GM21515 (cell line): Measurements from ENCODE around the gene PBX1.

Experiments used
- ATAC-seq: cut with Tn5 transposase; IDR thresholded peaks from one replicate; pipeline ENCODE4 v1.9.1; 2021; ENCODE audit not compliant: unreplicated experiment

The PBX1 gene

DNA sequence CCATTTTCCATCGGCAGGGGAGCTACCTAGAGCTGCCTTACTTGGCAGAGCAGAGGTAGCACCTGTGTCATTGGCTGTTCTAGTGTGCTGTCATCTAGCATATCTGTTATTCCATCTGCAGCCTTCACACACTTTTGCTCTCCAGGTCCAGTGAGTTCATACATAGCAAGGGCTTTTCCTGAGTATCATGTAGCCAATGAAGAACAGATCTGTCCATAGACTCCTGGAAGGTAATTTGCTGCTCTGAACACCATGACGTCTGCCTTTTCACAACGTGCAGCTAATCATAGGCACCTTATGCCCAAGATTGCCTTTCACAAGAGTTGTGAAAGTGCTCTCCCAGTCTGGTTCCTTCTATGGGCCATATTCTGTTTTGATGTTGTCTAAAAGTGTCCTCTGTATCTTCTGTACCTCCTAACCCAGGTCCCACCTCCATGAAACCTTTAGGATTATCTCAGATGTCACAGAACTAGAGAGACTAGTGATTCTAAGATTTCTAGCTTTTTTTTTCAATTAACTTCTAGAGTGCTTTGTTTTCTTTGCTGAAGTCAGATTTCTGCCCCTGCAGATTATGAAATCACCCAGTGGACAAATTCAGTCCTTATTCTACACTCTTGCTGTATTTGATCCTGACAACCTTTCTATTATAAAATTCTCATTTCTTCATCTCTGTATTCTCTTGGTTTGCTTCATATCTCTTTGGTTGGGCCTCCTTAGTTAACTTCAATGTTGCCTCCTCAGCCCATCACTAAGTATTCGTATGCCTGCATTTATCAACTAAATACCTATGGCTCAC is 134.8 kb downstream of the PBX1 start:
- no peak for ATAC-seq

- no peak for ATAC-seq
Observed at GRCh38 chr1:164694505-164694904, 135.5 kb downstream of the PBX1 start.

DNA sequence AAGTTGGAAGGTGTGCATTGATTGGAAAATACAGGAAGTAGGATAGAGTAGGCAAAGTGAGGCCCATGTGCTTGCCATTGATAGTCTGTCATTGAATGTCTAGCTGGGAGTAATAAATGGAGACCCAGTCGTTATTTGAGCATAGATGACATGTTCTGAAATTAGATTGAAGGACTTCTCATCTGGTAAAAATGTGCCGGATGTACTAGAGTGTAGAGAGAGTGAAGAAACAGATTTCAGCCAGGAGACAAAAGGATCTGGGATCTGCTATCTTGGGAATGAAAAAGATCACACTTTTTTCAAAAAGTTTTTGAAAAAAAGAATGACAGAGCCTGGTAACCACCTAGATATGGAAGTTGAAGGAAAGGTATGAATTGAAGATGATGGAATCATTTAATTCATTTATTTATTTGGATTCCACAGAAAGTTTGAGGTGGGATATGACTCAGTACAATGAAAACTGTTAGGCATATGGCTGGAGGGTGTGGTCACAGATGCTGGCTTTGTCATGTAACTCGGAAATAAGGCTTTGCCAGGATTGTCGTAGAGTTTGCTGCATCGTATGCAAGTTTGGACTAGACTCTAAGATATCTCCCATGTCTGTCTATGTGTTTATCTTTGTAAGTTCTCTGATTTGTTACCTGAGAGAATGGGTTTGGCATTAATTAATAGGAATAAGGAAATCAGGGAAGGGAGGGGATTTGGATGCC is 137.1 kb downstream of the PBX1 start:
- ATAC-seq, result no peak

GRCh38 chr1:164699815-164700491 is 141.0 kb downstream of the PBX1 start:
- no peak for ATAC-seq

- ATAC-seq, result no peak
Observed at GRCh38 chr1:164700683-164701082, 141.7 kb downstream of the PBX1 start.

- no peak for ATAC-seq
Observed at GRCh38 chr1:164701189-164701761, 142.3 kb downstream of the PBX1 start.

GRCh38 chr1:164702216-164702615 is 143.2 kb downstream of the PBX1 start:
- no peak for ATAC-seq

GRCh38 chr1:164702664-164703063 is 143.7 kb downstream of the PBX1 start:
- ATAC-seq, result no peak

DNA sequence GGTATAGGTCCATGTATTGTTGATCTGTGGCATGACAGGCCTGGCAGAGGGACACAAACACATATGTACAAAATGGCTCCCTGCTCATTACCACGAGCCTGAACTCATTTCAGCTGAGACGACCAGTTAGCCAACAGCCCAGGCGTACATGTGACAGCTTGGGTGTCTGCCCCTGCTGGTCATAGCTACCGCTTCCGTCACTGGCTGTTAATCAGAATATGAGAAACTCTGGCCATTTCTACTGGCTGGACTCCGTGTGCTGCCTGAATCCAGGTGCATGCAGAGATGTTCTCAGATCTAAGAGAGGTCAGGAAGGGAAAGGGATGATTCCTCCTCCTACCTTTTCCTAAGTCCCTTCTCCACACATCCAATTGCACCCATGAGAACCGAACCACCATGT is 144.5 kb downstream of the PBX1 start:
- ATAC-seq, result no peak

GRCh38 chr1:164703960-164704411 is 145.0 kb downstream of the PBX1 start:
- ATAC-seq, result no peak

DNA sequence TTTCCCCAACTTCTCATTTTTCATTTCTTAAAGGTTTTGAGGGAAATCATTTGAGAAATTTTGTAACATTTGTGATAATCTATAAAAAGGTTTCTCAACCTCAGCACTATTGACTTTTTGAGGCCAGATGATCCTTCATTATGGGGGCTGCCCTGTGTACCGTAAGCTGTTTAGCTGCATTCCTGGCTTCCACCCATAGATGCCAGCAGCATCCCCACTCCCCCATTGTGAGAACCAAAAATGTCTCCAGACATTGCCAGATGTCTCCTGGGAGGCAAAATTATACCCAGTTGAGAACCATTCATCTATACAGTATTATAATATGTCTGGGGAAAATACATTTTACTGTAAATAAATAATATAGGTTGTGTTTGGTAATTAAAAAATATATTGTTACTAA is 146.0 kb downstream of the PBX1 start:
- ATAC-seq, result no peak

- ATAC-seq, result no peak
Observed at GRCh38 chr1:164706606-164706987, 147.6 kb downstream of the PBX1 start.

GRCh38 chr1:164707868-164708331 is 148.9 kb downstream of the PBX1 start:
- ATAC-seq, result no peak

DNA sequence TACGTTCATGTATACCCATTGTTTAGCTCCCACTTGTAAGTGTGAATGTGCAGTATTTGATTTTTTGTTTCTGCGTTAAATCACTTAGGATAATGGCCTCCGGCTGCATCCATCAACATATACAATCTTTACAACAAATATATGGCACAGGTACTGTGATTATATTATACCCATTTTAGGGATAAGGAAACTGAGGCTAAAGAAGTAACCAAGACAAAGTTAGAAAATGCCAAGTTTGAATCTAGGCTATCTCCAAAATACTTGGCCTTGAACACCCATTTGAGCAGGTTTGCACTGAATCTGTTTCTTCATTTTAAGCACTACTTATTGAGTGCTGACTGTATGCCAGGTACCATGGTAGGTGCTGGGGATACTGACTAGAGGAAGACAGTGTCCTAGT is 149.6 kb downstream of the PBX1 start:
- no peak for ATAC-seq

- no peak for ATAC-seq
Observed at GRCh38 chr1:164709126-164709525, 150.1 kb downstream of the PBX1 start.

DNA sequence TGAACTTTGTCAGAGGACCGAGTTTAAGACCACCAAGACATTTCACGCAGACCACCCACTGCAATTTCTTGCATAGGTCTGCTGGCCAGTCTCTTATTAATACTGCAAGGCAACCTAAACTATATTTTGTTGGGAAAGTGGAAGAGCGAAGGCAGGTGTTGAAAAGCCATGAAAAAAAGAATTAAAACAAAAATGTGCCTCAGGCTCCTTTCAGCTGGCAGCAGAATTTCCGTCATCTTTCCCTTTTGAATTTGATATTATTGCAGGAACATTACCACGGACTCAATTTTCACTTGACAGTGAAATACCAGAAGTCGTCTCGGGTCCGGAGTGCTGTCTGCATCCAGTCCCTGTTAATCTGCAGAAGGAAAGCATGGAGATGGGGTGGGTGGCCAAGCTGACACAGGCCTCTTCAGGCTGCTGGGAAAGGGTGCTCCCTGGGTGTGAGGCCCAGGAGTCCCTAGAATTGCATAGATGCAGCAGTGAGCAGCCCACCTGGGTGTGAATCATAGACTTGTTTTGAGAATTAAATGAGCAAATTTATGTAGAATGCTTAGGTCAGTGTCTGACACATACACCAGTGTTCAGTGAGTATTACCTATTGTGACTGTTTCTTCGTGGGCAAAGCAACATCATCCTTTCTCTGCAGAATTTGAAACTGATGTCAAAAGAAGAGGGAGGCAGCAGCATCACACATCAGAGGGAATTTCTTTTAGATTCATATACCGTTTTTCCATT is 150.7 kb downstream of the PBX1 start:
- ATAC-seq, result no peak

DNA sequence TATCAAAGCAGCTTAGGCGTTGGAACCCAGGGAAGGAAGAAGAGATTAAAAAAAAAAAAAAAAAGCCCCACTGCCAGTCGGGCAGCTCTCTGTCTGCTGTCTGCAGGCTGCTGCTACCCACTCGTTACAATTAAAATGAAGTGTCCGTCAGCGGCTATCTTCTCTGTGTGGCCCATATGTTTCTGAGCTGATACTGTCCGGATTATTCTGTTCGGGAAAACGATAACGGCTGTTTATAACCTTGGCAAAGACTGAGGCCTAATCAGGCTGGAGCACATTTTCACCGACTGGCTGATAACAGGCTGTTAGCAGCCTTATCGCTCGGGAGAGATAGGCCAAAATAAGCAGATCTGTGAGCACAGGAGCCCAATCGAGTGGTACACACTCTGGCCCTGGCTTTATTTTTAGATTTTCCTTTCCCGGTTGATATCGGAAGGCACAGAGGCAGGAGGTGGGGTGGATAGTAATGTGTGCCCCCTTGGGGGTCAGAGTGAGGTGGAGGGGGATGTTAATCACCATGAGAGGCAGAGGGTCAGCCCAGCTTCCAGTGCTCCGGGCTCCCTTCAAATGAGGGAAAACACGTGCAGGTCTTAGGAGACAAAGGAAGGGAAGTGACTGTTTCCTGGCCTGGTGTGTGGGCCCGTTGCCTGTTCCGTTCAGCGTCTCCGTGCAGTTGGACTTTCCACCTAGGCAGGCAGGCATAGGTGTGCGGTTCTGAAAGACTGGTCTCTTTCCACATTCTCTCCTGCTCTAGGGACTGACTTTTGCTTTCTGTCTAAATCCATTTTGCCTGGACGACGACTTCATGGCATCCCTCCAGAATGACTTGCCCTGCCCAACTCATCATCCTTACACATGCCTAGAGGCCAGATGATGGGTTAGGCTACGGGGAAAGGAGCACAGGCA is 153.4 kb downstream of the PBX1 start:
- ATAC-seq, result no peak

- ATAC-seq, result no peak
Observed at GRCh38 chr1:164713456-164714207, 154.6 kb downstream of the PBX1 start.
